Uterus (tissue), 2 donors: ENCODE measurements around the gene SLC4A7.

Experiments used
- CTCF ChIP-seq, 4 experiments: fragments of 200-600 bp in 2 of 4; fragments of 450-650 bp in 2 of 4; sonication (generic) in 2 of 4; IDR thresholded peaks; one replicate each; pipeline ENCODE4 v1.5.1; 2016 to 2019; ENCODE audit warnings: antibody characterized with exemption in 4 of 4, mild to moderate bottlenecking in 2 of 4, moderate library complexity in 1 of 4
- POLR2A ChIP-seq, 2 donors: fragments of 450-650 bp; IDR thresholded peaks; one replicate each; pipeline ENCODE4 v1.6.1; 2016; ENCODE audit warnings: antibody characterized with exemption in 2 of 2, mild to moderate bottlenecking in 1 of 2, moderate library complexity in 1 of 2

GRCh38 chr3:27354161-27354560 is 130.0 kb downstream of the SLC4A7 start:
- TF ChIP-seq CTCF (IDR thresholded peaks at IDR 0.05): no peak
- TF ChIP-seq POLR2A (IDR thresholded peaks at IDR 0.05): no peak
